Measurements from ENCODE around the gene MAP4K4. TPM values are rescaled to one million over a fixed set of nuclear protein-coding genes. Genes with fewer than 3 reads are reported as not detected.

Gene MAP4K4
- total and polyA plus RNA-seq, 8 donors = 80.2 to 143 (median 129) TPM

DNA sequence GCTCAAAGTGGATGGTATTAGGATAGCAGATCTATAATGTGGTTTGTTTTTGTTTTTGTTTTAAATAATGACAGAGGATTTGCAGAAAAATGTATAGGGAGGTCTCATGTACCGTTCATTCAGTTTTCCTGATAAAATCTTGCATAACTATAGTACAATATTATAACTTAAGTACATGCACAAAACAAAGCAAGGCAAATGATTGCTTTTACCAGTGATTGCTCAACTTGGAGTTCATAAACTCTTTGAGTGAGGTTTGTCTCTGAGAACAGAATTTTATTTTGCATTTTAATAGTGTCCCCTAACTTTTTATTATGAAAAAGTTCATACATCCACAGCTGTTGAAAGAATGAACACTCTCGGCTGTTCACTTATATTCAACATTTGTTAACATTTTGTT is 96.6 kb downstream of the MAP4K4 start:
- no peak overlapping the region for H3K27ac ChIP-seq
- TF ChIP-seq, protein P1, sequence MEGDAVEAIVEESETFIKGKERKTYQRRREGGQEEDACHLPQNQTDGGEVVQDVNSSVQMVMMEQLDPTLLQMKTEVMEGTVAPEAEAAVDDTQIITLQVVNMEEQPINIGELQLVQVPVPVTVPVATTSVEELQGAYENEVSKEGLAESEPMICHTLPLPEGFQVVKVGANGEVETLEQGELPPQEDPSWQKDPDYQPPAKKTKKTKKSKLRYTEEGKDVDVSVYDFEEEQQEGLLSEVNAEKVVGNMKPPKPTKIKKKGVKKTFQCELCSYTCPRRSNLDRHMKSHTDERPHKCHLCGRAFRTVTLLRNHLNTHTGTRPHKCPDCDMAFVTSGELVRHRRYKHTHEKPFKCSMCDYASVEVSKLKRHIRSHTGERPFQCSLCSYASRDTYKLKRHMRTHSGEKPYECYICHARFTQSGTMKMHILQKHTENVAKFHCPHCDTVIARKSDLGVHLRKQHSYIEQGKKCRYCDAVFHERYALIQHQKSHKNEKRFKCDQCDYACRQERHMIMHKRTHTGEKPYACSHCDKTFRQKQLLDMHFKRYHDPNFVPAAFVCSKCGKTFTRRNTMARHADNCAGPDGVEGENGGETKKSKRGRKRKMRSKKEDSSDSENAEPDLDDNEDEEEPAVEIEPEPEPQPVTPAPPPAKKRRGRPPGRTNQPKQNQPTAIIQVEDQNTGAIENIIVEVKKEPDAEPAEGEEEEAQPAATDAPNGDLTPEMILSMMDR (IDR thresholded peaks at IDR 0.05) = no peak
- intact Hi-C loops (cut with DNase I) = no loop called here
- H3K4me3 ChIP-seq = no peak overlapping the region
- no peaks in the 10 kb centered on the region for H3K9me3 ChIP-seq
- H3K36me3 ChIP-seq = peaks cover 0 to 10% of the 10 kb centered on the region in 2 donors
- H3K4me1 ChIP-seq = no peaks in the 10 kb centered on the region
- ATAC-seq (no peak), DNase-seq (peak in 1 of 4 donors; percentile 53)
- H3K27me3 ChIP-seq = no peaks in the 10 kb centered on the region

DNA sequence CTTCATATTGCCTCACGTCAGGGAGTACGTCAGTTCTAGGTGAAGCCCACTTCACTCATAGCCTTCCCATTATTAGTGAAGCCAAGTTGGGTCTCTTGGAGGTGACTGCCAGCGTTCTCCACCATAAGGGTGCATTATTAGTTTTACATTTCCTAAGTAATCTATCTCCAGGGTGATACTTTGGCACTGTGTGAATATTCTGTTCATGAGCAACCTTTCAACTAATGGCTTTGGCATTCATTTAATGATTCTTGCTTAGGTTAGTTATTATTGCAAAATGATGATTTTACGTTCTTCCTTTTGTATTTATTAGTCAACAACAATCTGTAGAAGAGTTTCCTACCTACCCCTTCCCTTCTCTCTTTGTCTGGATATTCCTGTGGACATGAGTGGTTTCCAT is 97.5 kb downstream of the MAP4K4 start:
- TF ChIP-seq, protein P1 (IDR thresholded peaks at IDR 0.05) = no peak
- intact Hi-C loops (cut with DNase I) = no loop called here
- ATAC-seq = no peak

DNA sequence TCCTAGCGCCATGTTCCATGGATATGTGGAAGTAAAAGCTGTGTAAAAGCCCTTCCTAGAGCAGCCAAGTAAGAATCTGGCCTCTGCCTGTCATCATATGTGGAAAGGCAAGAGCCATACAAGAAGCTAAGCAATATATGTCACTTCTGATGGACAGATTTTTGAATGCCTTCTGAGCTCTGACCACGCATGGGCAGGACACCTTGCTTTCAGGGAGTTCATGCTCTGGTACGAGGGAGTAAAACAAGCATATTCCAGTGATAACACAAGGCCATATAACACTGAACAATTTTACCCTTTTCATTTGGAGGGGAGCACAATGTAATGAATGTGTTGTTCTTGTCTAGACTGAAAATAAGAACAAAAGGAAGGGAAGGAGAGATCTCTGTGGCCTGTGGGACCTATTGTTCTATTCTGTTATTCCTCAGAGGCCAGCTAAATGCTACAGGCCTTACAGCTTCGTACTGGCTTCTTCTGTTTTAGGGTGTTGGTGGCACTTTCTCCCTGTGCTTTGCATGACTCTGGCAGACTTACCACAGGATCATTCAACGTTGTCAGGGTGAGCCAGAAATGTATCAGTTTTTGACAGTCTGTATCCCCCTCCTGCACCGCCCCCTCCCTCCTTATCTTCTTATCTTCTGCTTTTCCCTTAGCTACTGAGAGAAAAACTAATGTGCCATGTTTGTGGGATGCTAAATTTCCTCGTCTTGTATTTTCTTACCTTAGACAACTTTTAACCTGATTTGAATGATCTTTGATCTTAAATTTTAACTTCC is 99.5 kb downstream of the MAP4K4 start:
- Histone ChIP-seq H3K4me3 (no peak overlapping the region), H3K36me3 (no peaks in the 10 kb centered on the region), H3K4me1 (peaks cover 0 to 3% of the 10 kb centered on the region in 2 donors), H3K27me3 (no peaks in the 10 kb centered on the region), H3K27ac (no peak overlapping the region), H3K9me3 (no peaks in the 10 kb centered on the region)
- no peak for ATAC-seq
- TF ChIP-seq, protein P1 (IDR thresholded peaks at IDR 0.05) = no peak
- DNase-seq = no peak
- intact Hi-C loops (cut with DNase I) = no loop called here

More for the DNA sequence above, 97.5 kb downstream of the MAP4K4 start:
- no peak overlapping the region for H3K4me3 ChIP-seq
- H3K27me3 ChIP-seq = no peaks in the 10 kb centered on the region
- no peaks in the 10 kb centered on the region for H3K4me1 ChIP-seq
- no peak overlapping the region for H3K27ac ChIP-seq
- no peak for DNase-seq
- peaks cover 0 to 10% of the 10 kb centered on the region in 2 donors for H3K36me3 ChIP-seq
- no peaks in the 10 kb centered on the region for H3K9me3 ChIP-seq

DNA sequence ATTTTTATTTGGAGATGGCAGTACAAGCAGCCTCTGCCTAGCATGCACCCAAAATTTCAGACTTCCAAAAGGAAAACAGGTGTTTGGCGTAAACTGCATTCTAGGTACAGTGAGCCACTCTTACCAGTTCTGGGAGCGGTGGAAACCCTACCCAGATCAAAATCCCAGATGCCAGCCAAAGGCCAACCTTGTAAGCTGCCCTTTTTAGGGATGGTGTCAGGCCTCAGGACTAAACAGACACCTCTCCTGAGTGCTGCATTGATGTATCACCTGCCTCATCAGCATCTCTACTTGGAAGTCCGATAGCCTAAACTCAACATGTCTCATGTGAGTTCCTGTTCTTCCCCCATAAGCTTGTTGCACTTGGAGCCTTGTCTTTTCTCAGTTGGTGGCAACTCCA is 104.0 kb downstream of the MAP4K4 start:
- intact Hi-C loops (cut with DNase I) = no loop called here
- Histone ChIP-seq H3K27ac (no peak overlapping the region), H3K27me3 (no peaks in the 10 kb centered on the region)

DNA sequence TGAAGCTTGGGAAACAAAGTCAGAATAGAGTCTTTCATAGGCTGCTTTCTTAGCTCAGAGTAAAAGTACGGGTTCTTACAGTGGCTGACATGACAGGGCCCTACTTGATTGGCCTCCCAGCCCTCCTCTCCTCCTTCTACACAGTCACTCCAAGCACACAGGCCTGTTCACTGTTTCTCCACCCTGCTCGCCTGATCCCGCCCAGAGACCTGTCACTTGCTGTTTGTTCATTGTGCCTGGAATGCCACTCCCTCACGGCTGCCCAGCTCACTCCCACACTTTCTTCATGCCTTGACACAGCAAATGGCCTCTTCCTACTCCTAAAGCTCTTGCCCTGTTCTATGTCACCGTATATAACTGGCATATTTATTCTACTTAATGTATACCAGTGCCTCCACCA is 104.8 kb downstream of the MAP4K4 start:
- H3K9me3 ChIP-seq = no peaks in the 10 kb centered on the region
- no peaks in the 10 kb centered on the region for H3K36me3 ChIP-seq
- no peak overlapping the region for H3K4me3 ChIP-seq
- no peak overlapping the region for H3K27ac ChIP-seq
- intact Hi-C loops (cut with DNase I) = no loop called here
- ATAC-seq (peak; percentile 87), DNase-seq (no peak)
- no peaks in the 10 kb centered on the region for H3K27me3 ChIP-seq
- H3K4me1 ChIP-seq = peaks cover 0 to 36% of the 10 kb centered on the region in 2 donors
- TF ChIP-seq, protein P1 (IDR thresholded peaks at IDR 0.05) = no peak

More for the DNA sequence above, 104.0 kb downstream of the MAP4K4 start:
- DNase-seq (no peak), ATAC-seq (no peak)
- Histone ChIP-seq H3K9me3 (no peaks in the 10 kb centered on the region), H3K4me3 (no peak overlapping the region), H3K36me3 (no peaks in the 10 kb centered on the region), H3K4me1 (peaks cover 0 to 28% of the 10 kb centered on the region in 2 donors)
- TF ChIP-seq, protein P1 (IDR thresholded peaks at IDR 0.05) = no peak

Data from left lung (tissue), 10 donors.